SK-N-SH (cell line): Measurements from ENCODE around the gene UBASH3B. TPM values are rescaled to one million over a fixed set of nuclear protein-coding genes. Genes with fewer than 3 reads are reported as not detected.

ENCODE experiments used
- CTCF ChIA-PET: fragments of 300-600, 350-600 bp; formaldehyde crosslinking; extraction: SDS; loops from one replicate; lab custom pipeline; 2021; lab: Yijun Ruan, JAX
- POLR2A ChIA-PET: fragments of 350-600 bp; sonication (Branson Sonifier 250); formaldehyde crosslinking; extraction: SDS; loops from one replicate; lab custom pipeline; 2020; ENCODE audit warnings: antibody characterized with exemption, inconsistent platforms; lab: Yijun Ruan, JAX
- DNase-seq: peaks from one replicate; pipeline ENCODE4 v3.0.0; 2012
- H2AFZ ChIP-seq: fragments of 200-600 bp; sonication (generic); 2 replicates; pipeline ENCODE4 v1.8.1; 2016; ENCODE audit warnings: antibody characterized with exemption, mild to moderate bottlenecking, low read depth
- H3F3A ChIP-seq: fragments of 200-600 bp; sonication (generic); replicated peaks from 2 replicates; pipeline ENCODE3; 2016; ENCODE audit warnings: antibody characterized with exemption, mild to moderate bottlenecking; ENCODE audit not compliant: insufficient read depth
- H3K27ac ChIP-seq, 2 experiments: fragments of 200-500 bp in 1 of 2; fragments of 200-600 bp in 1 of 2; sonication (Bioruptor generic) in 1 of 2; sonication (generic), shearing (Covaris generic) in 1 of 2; 2 replicates each; pipeline versions ENCODE4 v1.5.1 to v1.6.1; 2014 to 2016; ENCODE audit warnings: low read depth in 2 of 2, inconsistent platforms in 1 of 2, low read length in 1 of 2, mild to moderate bottlenecking in 1 of 2, mixed read lengths in 1 of 2
- H3K27me3 ChIP-seq: fragments of 200-600 bp; sonication (generic), shearing (Covaris generic); 2 replicates; pipeline ENCODE4 v1.6.1; 2016; ENCODE audit warnings: mixed run types; ENCODE audit not compliant: insufficient read depth
- H3K36me3 ChIP-seq, 2 experiments: fragments of 200-500 bp in 1 of 2; fragments of 200-600 bp in 1 of 2; sonication (Bioruptor generic) in 1 of 2; sonication (generic) in 1 of 2; replicated peaks in 1 of 2; 2 replicates each; pipeline versions ENCODE3 to v1.5.1; 2014 to 2016; ENCODE audit warnings: low read length in 1 of 2, mild to moderate bottlenecking in 1 of 2; ENCODE audit not compliant: insufficient read depth in 2 of 2, control insufficient read depth in 1 of 2
- H3K4me1 ChIP-seq, 2 experiments: fragments of 200-500 bp in 1 of 2; fragments of 200-600 bp in 1 of 2; sonication (Bioruptor generic) in 1 of 2; sonication (generic), shearing (Covaris generic) in 1 of 2; 2 replicates each; pipeline versions ENCODE4 v1.5.1 to v1.6.1; 2014 to 2016; ENCODE audit warnings: low read depth in 1 of 2, low read length in 1 of 2, mixed run types in 1 of 2; ENCODE audit not compliant: insufficient read depth in 2 of 2, control insufficient read depth in 1 of 2
- H3K4me2 ChIP-seq: fragments of 200-600 bp; sonication (generic), shearing (Covaris generic); 2 replicates; pipeline ENCODE4 v1.6.1; 2017; ENCODE audit warnings: mixed run types
- H3K4me3 ChIP-seq, 2 experiments: fragments of 200-500 bp in 1 of 2; fragments of 200-600 bp in 1 of 2; sonication (Bioruptor generic) in 1 of 2; sonication (generic), shearing (Covaris generic) in 1 of 2; 2 replicates each; pipeline versions ENCODE4 v1.5.1 to v1.8.1; 2014 to 2016; ENCODE audit warnings: low read depth in 2 of 2, inconsistent platforms in 1 of 2, low read length in 1 of 2, mild to moderate bottlenecking in 1 of 2, mixed read lengths in 1 of 2, moderate library complexity in 1 of 2
- H3K79me2 ChIP-seq: fragments of 200-600 bp; sonication (generic); 2 replicates; pipeline ENCODE4 v1.8.1; 2017; ENCODE audit warnings: mild to moderate bottlenecking; ENCODE audit not compliant: insufficient read depth
- H3K9ac ChIP-seq: fragments of 200-600 bp; sonication (generic); 2 replicates; pipeline ENCODE4 v1.6.1; 2017; ENCODE audit warnings: mixed run types
- H3K9me2 ChIP-seq: fragments of 200-600 bp; sonication (generic); 2 replicates; pipeline ENCODE4 v1.6.1; 2017; ENCODE audit warnings: mixed run types
- H3K9me3 ChIP-seq: fragments of 200-600 bp; sonication (generic); 2 replicates; pipeline ENCODE4 v1.6.1; 2017; ENCODE audit warnings: mixed run types, mild to moderate bottlenecking, moderate library complexity
- H4K20me1 ChIP-seq: fragments of 200-600 bp; sonication (generic); 2 replicates; pipeline ENCODE4 v1.6.1; 2017; ENCODE audit warnings: mild to moderate bottlenecking, mixed run types; ENCODE audit not compliant: insufficient read depth
- FOSL2 ChIP-seq: IDR thresholded peaks from 2 replicates; pipeline ENCODE4 v1.4.0; 2012; ENCODE audit warnings: low read depth, mild to moderate bottlenecking, moderate library complexity, borderline replicate concordance
- FOXJ3 ChIP-seq: sonication (generic); formaldehyde crosslinking; IDR thresholded peaks from 2 replicates; pipeline ENCODE4 v1.5.1; 2020; ENCODE audit warnings: mild to moderate bottlenecking, missing genetic modification reagents
- GATA2 ChIP-seq: sonication (generic); formaldehyde crosslinking; IDR thresholded peaks from 2 replicates; pipeline ENCODE4 v1.5.0; 2020; ENCODE audit warnings: mild to moderate bottlenecking, missing genetic modification reagents
- JUND ChIP-seq: IDR thresholded peaks from 2 replicates; pipeline ENCODE4 v1.4.0; 2012
- MXI1 ChIP-seq: IDR thresholded peaks from 2 replicates; pipeline ENCODE4 v1.6.1; 2012; ENCODE audit warnings: mild to moderate bottlenecking, low read depth, low read length, improper control_type of control experiment
- POLR2AphosphoS5 ChIP-seq: IDR thresholded peaks from 2 replicates; pipeline ENCODE4 v1.6.1; 2012; ENCODE audit warnings: low read depth, low read length
- RAD21 ChIP-seq: IDR thresholded peaks from 2 replicates; pipeline ENCODE4 v1.6.1; 2012; ENCODE audit warnings: mild to moderate bottlenecking, low read length
- RFX5 ChIP-seq: IDR thresholded peaks from 2 replicates; pipeline ENCODE4 v1.6.1; 2012; ENCODE audit warnings: mild to moderate bottlenecking, improper control_type of control experiment, low read length
- RXRA ChIP-seq: IDR thresholded peaks from 2 replicates; pipeline ENCODE4 v1.4.0; 2012; ENCODE audit warnings: low read depth, mild to moderate bottlenecking, borderline replicate concordance
- WGBS: methylation state at CpG from one replicate; pipeline ENCODE4 v1.1.6; 2017; ENCODE audit warnings: low lambda C conversion rate; 5-methylcytosine and 5-hydroxymethylcytosine counted together
- polyA plus RNA-seq, 3 experiments: library from polyadenylated mRNA; depleted of rRNA; stranded (reverse); fragments of >200 nt; gene quantifications; 2 replicates each; pipeline ENCODE4 v1.2.3, GENCODE V29; 2012
- TF ChIP-seq, protein P1 (sequence below): IDR thresholded peaks from 2 replicates; pipeline ENCODE4 v1.4.0; 2012; ENCODE audit warnings: low read depth
- TF ChIP-seq, protein P2 (sequence below): fragments of 200-600 bp; sonication (generic); IDR thresholded peaks from 2 replicates; pipeline ENCODE4 v1.6.1; 2017; ENCODE audit warnings: antibody characterized with exemption, mild to moderate bottlenecking, moderate library complexity
- TF ChIP-seq, protein P3 (sequence below): IDR thresholded peaks from 2 replicates; pipeline ENCODE4 v1.4.0; 2012; ENCODE audit warnings: low read depth, borderline replicate concordance

Gene UBASH3B
- polyA plus RNA-seq, 1 of the 3 experiments (the other 2 are of a cell fraction) = 10.4 TPM

DNA sequence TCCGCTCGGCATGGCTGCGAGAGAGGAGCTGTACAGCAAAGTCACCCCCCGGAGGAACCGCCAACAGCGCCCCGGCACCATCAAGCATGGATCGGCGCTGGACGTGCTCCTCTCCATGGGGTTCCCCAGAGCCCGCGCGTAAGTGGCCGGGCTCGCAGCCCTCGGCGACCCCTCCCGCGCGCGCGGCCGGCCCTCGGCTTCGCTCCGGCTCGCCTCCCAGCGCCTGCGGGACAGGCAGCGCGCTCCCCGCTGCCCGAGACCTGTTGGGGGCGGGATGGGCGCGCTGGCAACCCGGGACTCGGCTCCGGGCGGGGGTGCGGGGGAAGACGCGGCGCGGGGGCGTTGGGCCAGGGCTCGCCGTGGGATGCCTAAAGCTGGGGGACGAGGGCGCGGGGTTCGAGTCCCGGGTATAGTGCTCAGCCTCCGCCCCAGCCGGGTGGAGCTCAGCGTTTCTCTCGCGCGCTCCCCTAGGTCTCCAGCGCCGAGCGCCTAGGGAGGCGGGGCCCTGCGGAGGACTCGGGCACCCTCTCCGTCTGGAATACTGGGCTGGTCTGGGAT lies 630 bp downstream of the UBASH3B start:
- ChIA-PET CTCF (interaction anchor here (0.7 to 4.7 kb wide), 18 partner anchors 8 to 208 kb away, joined by 3 to 33 read pairs (median 4); no protein-coding TSS in a partner anchor), POLR2A (interaction anchor here (1.2 kb wide), 1 partner anchor 328 kb away, joined by 3 read pairs; no protein-coding TSS in a partner anchor)
- H3K4me1 ChIP-seq = peaks cover 4 to 10% of the 10 kb centered on the region in 2 experiments; a peak in 2 of 4 replicates
- TF ChIP-seq JUND (no peak), FOXJ3 (CRISPR knock-in tag) (no peak)
- TF ChIP-seq, protein P1, sequence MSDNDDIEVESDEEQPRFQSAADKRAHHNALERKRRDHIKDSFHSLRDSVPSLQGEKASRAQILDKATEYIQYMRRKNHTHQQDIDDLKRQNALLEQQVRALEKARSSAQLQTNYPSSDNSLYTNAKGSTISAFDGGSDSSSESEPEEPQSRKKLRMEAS = 0 out of 2 replicates have a peak, but pooled peaks have one; percentile 5
- H2AFZ ChIP-seq = peak overlapping the region; percentile 72
- H3K27ac ChIP-seq = peak overlapping the region; percentile 72 to 88
- peak; percentile 87 for DNase-seq
- 0 out of 2 replicates have a peak, but pooled peaks cover 5% of the 10 kb centered on the region for H4K20me1 ChIP-seq
- peaks cover 8% of the 10 kb centered on the region for H3F3A ChIP-seq
- WGBS = 0% methylated on average over 2 of the region's 66 CpGs
- H3K79me2 ChIP-seq = peaks cover 48% of the 10 kb centered on the region
- H3K4me2 ChIP-seq = peak overlapping the region; percentile 93
- peak overlapping the region; percentile 75 to 91 for H3K4me3 ChIP-seq
- peak overlapping the region; percentile 89 for H3K9ac ChIP-seq
- no peaks in the 10 kb centered on the region for H3K9me3 ChIP-seq
- peaks cover 0 to 7% of the 10 kb centered on the region in 2 experiments for H3K36me3 ChIP-seq
- no peaks in the 10 kb centered on the region for H3K9me2 ChIP-seq
- no peaks in the 10 kb centered on the region for H3K27me3 ChIP-seq

DNA sequence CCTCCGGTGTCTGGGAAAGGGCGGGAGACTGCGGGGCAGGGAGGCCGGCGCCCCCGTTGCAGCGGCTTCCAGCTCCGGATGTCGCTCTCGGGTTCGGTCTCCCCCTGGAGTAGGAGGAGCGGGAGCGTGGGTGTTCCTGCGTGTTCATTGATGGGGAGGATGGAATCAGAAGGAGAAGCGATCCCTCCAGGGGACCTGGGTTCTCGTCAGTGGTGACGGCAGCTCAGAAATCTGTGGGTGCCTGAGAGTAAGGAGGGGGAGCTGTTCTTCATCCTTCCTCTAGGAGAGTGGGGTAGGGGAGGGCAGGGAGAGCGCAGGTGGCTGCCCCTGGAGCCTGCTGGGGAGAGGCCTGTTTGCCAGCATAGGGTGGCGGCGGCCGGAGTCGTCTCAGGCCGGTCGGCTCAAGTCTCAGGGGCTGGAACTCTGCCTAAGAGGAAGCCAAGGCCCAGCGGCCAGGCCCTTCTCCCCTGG lies 1.1 kb downstream of the UBASH3B start:
- no peak for DNase-seq
- Histone ChIP-seq H3K27me3 (no peaks in the 10 kb centered on the region), H3K9me3 (no peaks in the 10 kb centered on the region), H3K27ac (peak overlapping the region in 1 of 2 experiments; percentile 88; a peak in 2 of 4 replicates), H3K4me3 (peak overlapping the region; percentile 75 to 91), H4K20me1 (0 out of 2 replicates have a peak, but pooled peaks cover 9% of the 10 kb centered on the region), H3K4me2 (peak overlapping the region; percentile 93), H3K36me3 (peaks cover 0 to 7% of the 10 kb centered on the region in 2 experiments), H3K4me1 (peaks cover 8 to 10% of the 10 kb centered on the region in 2 experiments; a peak in 2 of 4 replicates), H3K9ac (peak overlapping the region; percentile 89), H3K9me2 (no peaks in the 10 kb centered on the region), H3K79me2 (peaks cover 53% of the 10 kb centered on the region), H3F3A (peaks cover 8% of the 10 kb centered on the region), H2AFZ (peak overlapping the region; percentile 72)
- ChIA-PET CTCF (interaction anchor here (1.0 to 4.7 kb wide), 13 partner anchors 9 to 207 kb away, joined by 3 to 33 read pairs (median 4); no protein-coding TSS in a partner anchor), POLR2A (interaction anchor here (1.2 kb wide), 1 partner anchor 328 kb away, joined by 3 read pairs; no protein-coding TSS in a partner anchor)
- TF ChIP-seq GATA2 = no peak
- TF ChIP-seq, protein P2, sequence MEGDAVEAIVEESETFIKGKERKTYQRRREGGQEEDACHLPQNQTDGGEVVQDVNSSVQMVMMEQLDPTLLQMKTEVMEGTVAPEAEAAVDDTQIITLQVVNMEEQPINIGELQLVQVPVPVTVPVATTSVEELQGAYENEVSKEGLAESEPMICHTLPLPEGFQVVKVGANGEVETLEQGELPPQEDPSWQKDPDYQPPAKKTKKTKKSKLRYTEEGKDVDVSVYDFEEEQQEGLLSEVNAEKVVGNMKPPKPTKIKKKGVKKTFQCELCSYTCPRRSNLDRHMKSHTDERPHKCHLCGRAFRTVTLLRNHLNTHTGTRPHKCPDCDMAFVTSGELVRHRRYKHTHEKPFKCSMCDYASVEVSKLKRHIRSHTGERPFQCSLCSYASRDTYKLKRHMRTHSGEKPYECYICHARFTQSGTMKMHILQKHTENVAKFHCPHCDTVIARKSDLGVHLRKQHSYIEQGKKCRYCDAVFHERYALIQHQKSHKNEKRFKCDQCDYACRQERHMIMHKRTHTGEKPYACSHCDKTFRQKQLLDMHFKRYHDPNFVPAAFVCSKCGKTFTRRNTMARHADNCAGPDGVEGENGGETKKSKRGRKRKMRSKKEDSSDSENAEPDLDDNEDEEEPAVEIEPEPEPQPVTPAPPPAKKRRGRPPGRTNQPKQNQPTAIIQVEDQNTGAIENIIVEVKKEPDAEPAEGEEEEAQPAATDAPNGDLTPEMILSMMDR = 0 out of 2 replicates have a peak, but pooled peaks have one; percentile 16
- TF ChIP-seq MXI1 = no peak
- TF ChIP-seq RFX5 = no peak
- no peak for TF ChIP-seq FOSL2
- no peak for TF ChIP-seq RXRA
- TF ChIP-seq, protein P1 = 0 out of 2 replicates have a peak, but pooled peaks have one; percentile 19
- TF ChIP-seq POLR2AphosphoS5 = no peak
- TF ChIP-seq, protein P3, sequence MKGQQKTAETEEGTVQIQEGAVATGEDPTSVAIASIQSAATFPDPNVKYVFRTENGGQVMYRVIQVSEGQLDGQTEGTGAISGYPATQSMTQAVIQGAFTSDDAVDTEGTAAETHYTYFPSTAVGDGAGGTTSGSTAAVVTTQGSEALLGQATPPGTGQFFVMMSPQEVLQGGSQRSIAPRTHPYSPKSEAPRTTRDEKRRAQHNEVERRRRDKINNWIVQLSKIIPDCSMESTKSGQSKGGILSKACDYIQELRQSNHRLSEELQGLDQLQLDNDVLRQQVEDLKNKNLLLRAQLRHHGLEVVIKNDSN = no peak
- no peak for TF ChIP-seq RAD21
- WGBS = 2% methylated on average over 8 of the region's 25 CpGs
